DOHH2 (cell line): ENCODE data around the gene SMPD3.

Source experiments
- CTCF ChIP-seq: fragments of 200-600 bp; sonication (generic); IDR thresholded peaks from one replicate; pipeline ENCODE4 v1.5.1; 2014; ENCODE audit warnings: antibody characterized with exemption, mild to moderate bottlenecking, low read depth, low read length; ENCODE audit not compliant: poor library complexity, severe bottlenecking
- EZH2phosphoT487 ChIP-seq: fragments of 200-600 bp; sonication (generic); IDR thresholded peaks from 2 replicates; pipeline ENCODE4 v1.6.1; 2017; ENCODE audit warnings: borderline replicate concordance, mild to moderate bottlenecking, antibody characterized with exemption, low read length, moderate library complexity, mixed read lengths

DNA sequence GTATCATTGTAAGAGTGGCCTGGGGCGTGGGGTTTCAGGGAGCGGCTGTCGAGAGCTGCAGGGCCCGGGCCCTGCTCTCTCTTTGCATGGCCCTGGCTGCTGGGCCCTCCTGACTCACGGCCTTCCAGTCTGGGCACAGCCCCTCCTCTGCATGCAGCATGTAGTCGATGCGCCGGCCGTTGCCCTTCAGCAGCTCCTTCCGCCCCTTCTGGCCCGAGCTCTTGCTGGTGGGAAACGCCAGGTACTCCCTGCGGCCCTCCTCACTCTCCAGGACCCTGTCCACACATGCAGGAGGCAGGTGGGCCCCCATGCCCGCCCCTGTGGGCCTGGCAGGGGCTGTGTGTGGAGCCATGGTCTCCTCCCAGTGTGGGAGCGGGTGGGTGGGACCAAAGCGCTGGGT lies 86.8 kb downstream of the SMPD3 start:
- no peak for TF ChIP-seq CTCF
- no peak for TF ChIP-seq EZH2phosphoT487
